ENCODE measurements around the gene PIK3CD.

The PIK3CD gene

DNA sequence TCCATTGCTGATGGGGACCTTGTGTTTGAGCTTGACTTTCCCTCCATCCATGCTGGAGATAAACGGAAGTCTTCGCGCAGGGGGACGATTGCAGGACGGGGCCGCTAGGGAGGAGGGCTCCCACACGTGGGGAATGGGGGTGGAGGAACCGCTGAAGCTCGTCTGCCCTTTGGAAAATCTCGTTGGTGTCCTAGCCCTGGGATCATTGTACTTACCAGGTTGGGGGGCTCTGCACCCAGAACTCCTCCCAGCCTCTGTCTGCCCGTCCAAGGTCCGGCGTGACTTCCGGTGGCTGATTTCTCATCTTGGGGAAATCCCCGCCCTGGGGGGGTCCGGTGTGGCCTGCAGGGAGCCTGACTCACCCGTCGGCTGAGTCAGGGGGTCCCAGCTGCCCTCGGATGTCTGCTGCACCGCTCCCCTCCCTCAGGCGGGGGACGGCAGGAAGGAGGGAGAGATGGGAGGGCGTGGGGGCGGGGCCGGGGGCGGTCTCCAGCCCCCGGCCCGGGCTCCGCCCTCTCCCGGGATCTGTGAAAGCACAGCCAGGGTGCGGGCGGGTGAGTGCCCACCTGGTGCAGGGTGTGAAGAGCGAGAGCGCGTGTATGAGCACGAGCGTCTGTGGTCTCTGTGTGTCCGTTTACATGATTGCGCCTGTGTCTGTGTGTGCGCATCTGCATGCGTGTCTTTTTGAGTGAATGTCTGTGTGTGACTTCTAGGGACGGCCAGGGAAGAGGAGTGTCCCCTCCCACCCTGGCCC lies 35.8 kb downstream of the PIK3CD start:
- Histone ChIP-seq H3K4me1 (ENCODE audit: control extremely low read depth in 1 of 4, control insufficient read depth in 4 of 4, insufficient read depth in 4 of 4, low read length in 3 of 4) (peaks cover 19 to 65% (median 62%) of the 10 kb centered on the region in 4 experiments), H3K27me3 (replicated peaks in 2 of 5; ENCODE audit: control insufficient read depth in 4 of 5, insufficient read depth in 5 of 5, low read length in 4 of 5) (no peaks in the 10 kb centered on the region), H3K9me3 (ENCODE audit: control extremely low read depth in 1 of 5, control insufficient read depth in 4 of 5, insufficient read depth in 2 of 5, low read depth in 1 of 5, low read length in 4 of 5) (no peaks in the 10 kb centered on the region), H3K4me3 (ENCODE audit: control insufficient read depth in 1 of 7, extremely low read depth in 1 of 7, insufficient read depth in 4 of 7, low read depth in 2 of 7, low read length in 6 of 7) (peak overlapping the region in 6 of 7 experiments; percentile 52 to 80 (median 60)), H3K36me3 (ENCODE audit: control insufficient read depth in 4 of 4, insufficient read depth in 4 of 4, low read length in 3 of 4) (peaks cover 4 to 23% (median 6%) of the 10 kb centered on the region in 4 experiments), H3K27ac (ENCODE audit: insufficient read depth in 1 of 2, low read depth in 1 of 2, low read length in 2 of 2, poor library complexity in 1 of 2, severe bottlenecking in 2 of 2) (peak overlapping the region; percentile 25 to 61)
- POLR2A ChIA-PET, result interaction anchor here (1.3 to 1.6 kb wide), 3 partner anchors 30 to 58 kb away, joined by 3 to 7 read pairs (median 4); no protein-coding TSS in a partner anchor
- WGBS (ENCODE audit: insufficient coverage), result 2% methylated on average over 32 of the region's 42 CpGs
- peak; percentile 77 to 93 (median 92) for DNase-seq
- CTCF ChIA-PET, result interaction anchor here (0.5 to 8.3 kb wide), 5 partner anchors 16 to 59 kb away, joined by 3 to 59 read pairs (median 5); no protein-coding TSS in a partner anchor

DNA sequence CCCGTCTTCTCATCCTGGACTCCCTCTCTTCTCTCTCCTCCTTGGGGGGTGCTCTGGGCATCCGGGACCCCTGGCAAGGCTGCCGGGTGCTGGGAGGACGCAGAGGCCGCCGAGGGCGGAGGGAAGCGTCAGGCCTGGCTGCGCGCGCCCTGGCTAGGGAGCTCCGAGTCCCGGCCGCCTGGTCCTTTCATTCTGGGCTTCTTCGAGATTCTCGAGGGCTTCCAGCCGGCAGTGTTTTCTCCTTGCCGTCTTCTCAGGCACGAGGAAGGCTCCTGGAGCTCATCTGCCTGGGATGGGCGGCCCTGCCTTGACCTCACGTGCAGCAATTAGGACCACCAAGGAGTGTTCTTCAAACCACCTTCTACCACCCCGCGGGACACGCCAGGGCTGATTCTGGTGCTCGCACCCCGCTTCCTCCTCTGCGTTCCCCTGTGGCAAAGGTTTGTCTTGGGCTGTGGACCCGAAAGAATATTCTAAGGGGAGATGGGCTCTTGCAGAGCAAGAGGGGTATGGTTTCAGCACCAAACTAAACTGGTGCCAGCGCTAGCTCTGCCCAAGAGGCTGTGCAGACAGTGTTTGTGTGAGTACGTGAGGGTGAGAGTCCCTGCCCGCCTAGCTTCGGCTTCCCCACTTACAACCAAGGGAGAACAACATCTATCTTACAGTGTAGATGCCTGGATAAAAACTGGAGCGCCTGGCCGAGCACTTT lies 36.5 kb downstream of the PIK3CD start:
- H3K4me1 ChIP-seq (ENCODE audit: control extremely low read depth in 1 of 4, control insufficient read depth in 4 of 4, insufficient read depth in 4 of 4, low read length in 3 of 4), result peaks cover 19 to 67% (median 62%) of the 10 kb centered on the region in 4 experiments
- H3K4me3 ChIP-seq (ENCODE audit: control insufficient read depth in 1 of 7, extremely low read depth in 1 of 7, insufficient read depth in 4 of 7, low read depth in 2 of 7, low read length in 6 of 7), result peak overlapping the region in 6 of 7 experiments; percentile 52 to 80 (median 60)
- H3K9me3 ChIP-seq (ENCODE audit: control extremely low read depth in 1 of 5, control insufficient read depth in 4 of 5, insufficient read depth in 2 of 5, low read depth in 1 of 5, low read length in 4 of 5), result no peaks in the 10 kb centered on the region
- peaks cover 4 to 26% (median 8%) of the 10 kb centered on the region in 4 experiments for H3K36me3 ChIP-seq (ENCODE audit: control insufficient read depth in 4 of 4, insufficient read depth in 4 of 4, low read length in 3 of 4)
- no peaks in the 10 kb centered on the region for H3K27me3 ChIP-seq (replicated peaks in 2 of 5; ENCODE audit: control insufficient read depth in 4 of 5, insufficient read depth in 5 of 5, low read length in 4 of 5)
- H3K27ac ChIP-seq (ENCODE audit: insufficient read depth in 1 of 2, low read depth in 1 of 2, low read length in 2 of 2, poor library complexity in 1 of 2, severe bottlenecking in 2 of 2), result no peak overlapping the region
- no peak for DNase-seq
- POLR2A ChIA-PET, result interaction anchor here (1.3 to 1.6 kb wide), 3 partner anchors 29 to 59 kb away, joined by 3 to 7 read pairs (median 4); no protein-coding TSS in a partner anchor
- 36% methylated on average over 28 of the region's 34 CpGs for WGBS (ENCODE audit: insufficient coverage)
- CTCF ChIA-PET, result interaction anchor here (0.5 to 8.3 kb wide), 4 partner anchors 30 to 59 kb away, joined by 4 to 59 read pairs (median 4); no protein-coding TSS in a partner anchor

DNA sequence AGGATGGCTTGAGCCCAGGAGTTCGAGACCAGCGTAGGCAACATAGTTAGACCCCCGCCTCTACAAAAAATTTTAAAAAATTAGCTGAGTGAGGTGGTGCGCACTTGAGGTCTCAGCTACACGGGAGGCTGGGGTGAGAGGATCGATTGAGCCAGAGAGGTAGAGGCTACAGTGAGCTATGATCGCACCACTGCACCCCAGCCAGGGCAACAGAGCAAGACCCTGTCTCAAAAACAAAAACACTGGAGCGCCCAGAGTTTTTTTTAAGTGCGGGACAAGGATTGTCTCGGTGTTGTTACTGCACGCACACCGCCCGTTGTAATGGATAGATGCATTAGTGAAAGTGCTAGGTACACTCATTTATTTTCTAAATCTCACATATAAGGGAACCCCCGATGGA lies 37.1 kb downstream of the PIK3CD start:
- Histone ChIP-seq H3K27me3 (replicated peaks in 2 of 5; ENCODE audit: control insufficient read depth in 4 of 5, insufficient read depth in 5 of 5, low read length in 4 of 5) (no peaks in the 10 kb centered on the region), H3K9me3 (ENCODE audit: control extremely low read depth in 1 of 5, control insufficient read depth in 4 of 5, insufficient read depth in 2 of 5, low read depth in 1 of 5, low read length in 4 of 5) (no peaks in the 10 kb centered on the region), H3K36me3 (ENCODE audit: control insufficient read depth in 4 of 4, insufficient read depth in 4 of 4, low read length in 3 of 4) (peaks cover 5 to 25% (median 8%) of the 10 kb centered on the region in 4 experiments), H3K27ac (ENCODE audit: insufficient read depth in 1 of 2, low read depth in 1 of 2, low read length in 2 of 2, poor library complexity in 1 of 2, severe bottlenecking in 2 of 2) (no peak overlapping the region), H3K4me3 (ENCODE audit: control insufficient read depth in 1 of 7, extremely low read depth in 1 of 7, insufficient read depth in 4 of 7, low read depth in 2 of 7, low read length in 6 of 7) (peak overlapping the region; percentile 23 to 80 (median 52)), H3K4me1 (ENCODE audit: control extremely low read depth in 1 of 4, control insufficient read depth in 4 of 4, insufficient read depth in 4 of 4, low read length in 3 of 4) (peaks cover 19 to 64% (median 59%) of the 10 kb centered on the region in 4 experiments)
- DNase-seq, result no peak
- WGBS (ENCODE audit: insufficient coverage), result 98% methylated on average over 8 of the region's 14 CpGs
- ChIA-PET CTCF (interaction anchor here (0.7 to 8.3 kb wide), 2 partner anchors 35 to 60 kb away, joined by 4 to 59 read pairs; no protein-coding TSS in a partner anchor), POLR2A (no interaction called here)

DNA sequence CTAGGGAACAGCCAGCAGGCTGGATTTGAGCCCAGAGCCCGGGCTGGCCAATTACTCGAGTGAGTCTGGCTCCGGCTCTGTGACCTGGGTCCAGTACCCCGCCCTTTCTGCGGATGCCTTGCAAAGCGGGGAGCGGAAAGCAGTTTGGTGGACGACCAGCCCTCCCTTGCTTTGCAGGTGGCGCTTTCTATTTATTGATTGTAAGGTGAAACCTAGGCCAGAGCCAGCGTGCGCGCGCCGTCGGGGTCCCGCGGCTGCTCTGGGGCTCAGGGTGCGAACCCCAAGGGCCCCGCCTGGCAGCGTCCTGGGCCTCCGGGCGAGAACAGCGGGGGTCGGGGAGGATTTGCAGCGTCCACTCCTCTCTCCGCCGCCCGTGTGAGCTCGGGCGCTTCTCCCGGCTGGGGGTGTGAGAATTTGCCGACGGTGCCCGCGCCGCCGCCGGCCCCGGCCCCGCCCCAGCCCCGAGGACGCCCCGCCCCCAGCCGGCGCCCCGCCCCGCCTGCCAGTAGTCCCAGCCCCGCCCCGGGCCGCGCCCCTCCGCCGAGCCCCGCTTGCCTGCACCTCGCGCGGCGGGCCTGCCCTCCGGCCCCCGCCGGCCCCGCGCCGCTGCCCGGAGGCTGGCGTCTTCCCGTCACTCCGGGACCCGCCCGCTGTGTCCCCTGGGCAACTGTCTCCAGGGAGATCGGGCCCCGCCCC lies 37.6 kb downstream of the PIK3CD start:
- no peaks in the 10 kb centered on the region for H3K27me3 ChIP-seq (replicated peaks in 2 of 5; ENCODE audit: control insufficient read depth in 4 of 5, insufficient read depth in 5 of 5, low read length in 4 of 5)
- WGBS (ENCODE audit: insufficient coverage), result 9% methylated on average over 50 of the region's 72 CpGs
- no peaks in the 10 kb centered on the region for H3K9me3 ChIP-seq (ENCODE audit: control extremely low read depth in 1 of 5, control insufficient read depth in 4 of 5, insufficient read depth in 2 of 5, low read depth in 1 of 5, low read length in 4 of 5)
- ChIA-PET CTCF (interaction anchor here (0.7 to 8.3 kb wide), 2 partner anchors 36 to 61 kb away, joined by 4 to 59 read pairs; no protein-coding TSS in a partner anchor), POLR2A (no interaction called here)
- peak overlapping the region; percentile 23 to 80 (median 52) for H3K4me3 ChIP-seq (ENCODE audit: control insufficient read depth in 1 of 7, extremely low read depth in 1 of 7, insufficient read depth in 4 of 7, low read depth in 2 of 7, low read length in 6 of 7)
- peaks cover 7 to 26% (median 12%) of the 10 kb centered on the region in 4 experiments for H3K36me3 ChIP-seq (ENCODE audit: control insufficient read depth in 4 of 4, insufficient read depth in 4 of 4, low read length in 3 of 4)
- peaks cover 19 to 59% (median 55%) of the 10 kb centered on the region in 4 experiments for H3K4me1 ChIP-seq (ENCODE audit: control extremely low read depth in 1 of 4, control insufficient read depth in 4 of 4, insufficient read depth in 4 of 4, low read length in 3 of 4)
- DNase-seq, result peak; percentile 37 to 70 (median 59)
- H3K27ac ChIP-seq (ENCODE audit: insufficient read depth in 1 of 2, low read depth in 1 of 2, low read length in 2 of 2, poor library complexity in 1 of 2, severe bottlenecking in 2 of 2), result no peak overlapping the region

DNA sequence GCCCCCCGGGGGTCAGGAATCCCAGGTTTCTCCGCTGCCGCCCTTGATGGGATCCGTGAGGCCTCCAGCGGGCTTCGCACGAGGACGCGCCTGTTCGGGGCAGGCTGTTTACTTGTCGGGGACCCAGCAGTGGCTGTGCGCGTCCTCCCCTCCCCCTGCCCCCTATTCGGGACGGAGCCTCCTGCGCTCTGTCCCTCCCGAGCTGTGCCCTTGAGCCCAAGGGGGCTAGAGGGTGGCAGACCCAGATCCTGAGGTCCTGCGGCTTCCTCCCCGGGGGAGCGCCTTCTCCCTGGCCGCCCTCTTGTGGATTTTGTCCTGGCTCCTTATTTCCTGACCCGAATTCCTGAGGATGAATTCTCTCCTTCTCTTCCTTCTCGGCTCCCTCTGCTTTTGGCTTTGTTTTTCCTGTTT lies 38.4 kb downstream of the PIK3CD start:
- Histone ChIP-seq H3K4me3 (ENCODE audit: control insufficient read depth in 1 of 7, extremely low read depth in 1 of 7, insufficient read depth in 4 of 7, low read depth in 2 of 7, low read length in 6 of 7) (peak overlapping the region in 4 of 7 experiments; percentile 29 to 76 (median 56)), H3K9me3 (ENCODE audit: control extremely low read depth in 1 of 5, control insufficient read depth in 4 of 5, insufficient read depth in 2 of 5, low read depth in 1 of 5, low read length in 4 of 5) (no peaks in the 10 kb centered on the region), H3K4me1 (ENCODE audit: control extremely low read depth in 1 of 4, control insufficient read depth in 4 of 4, insufficient read depth in 4 of 4, low read length in 3 of 4) (peaks cover 18 to 52% (median 49%) of the 10 kb centered on the region in 4 experiments), H3K36me3 (ENCODE audit: control insufficient read depth in 4 of 4, insufficient read depth in 4 of 4, low read length in 3 of 4) (peaks cover 8 to 29% (median 17%) of the 10 kb centered on the region in 4 experiments), H3K27ac (ENCODE audit: insufficient read depth in 1 of 2, low read depth in 1 of 2, low read length in 2 of 2, poor library complexity in 1 of 2, severe bottlenecking in 2 of 2) (no peak overlapping the region), H3K27me3 (replicated peaks in 2 of 5; ENCODE audit: control insufficient read depth in 4 of 5, insufficient read depth in 5 of 5, low read length in 4 of 5) (no peaks in the 10 kb centered on the region)
- POLR2A ChIA-PET, result no interaction called here
- CTCF ChIA-PET, result interaction anchor here (2.0 to 8.3 kb wide), 2 partner anchors 13 to 61 kb away, joined by 13 to 59 read pairs; no protein-coding TSS in a partner anchor
- 56% methylated on average over 21 of the region's 23 CpGs for WGBS (ENCODE audit: insufficient coverage)
- no peak for DNase-seq

- Histone ChIP-seq H3K9me3 (ENCODE audit: control extremely low read depth in 1 of 5, control insufficient read depth in 4 of 5, insufficient read depth in 2 of 5, low read depth in 1 of 5, low read length in 4 of 5) (no peaks in the 10 kb centered on the region), H3K4me3 (ENCODE audit: control insufficient read depth in 1 of 7, extremely low read depth in 1 of 7, insufficient read depth in 4 of 7, low read depth in 2 of 7, low read length in 6 of 7) (peak overlapping the region in 3 of 7 experiments; percentile 52 to 76 (median 60)), H3K27ac (ENCODE audit: insufficient read depth in 1 of 2, low read depth in 1 of 2, low read length in 2 of 2, poor library complexity in 1 of 2, severe bottlenecking in 2 of 2) (no peak overlapping the region), H3K27me3 (replicated peaks in 2 of 5; ENCODE audit: control insufficient read depth in 4 of 5, insufficient read depth in 5 of 5, low read length in 4 of 5) (no peaks in the 10 kb centered on the region), H3K36me3 (ENCODE audit: control insufficient read depth in 4 of 4, insufficient read depth in 4 of 4, low read length in 3 of 4) (peaks cover 8 to 29% (median 17%) of the 10 kb centered on the region in 4 experiments), H3K4me1 (ENCODE audit: control extremely low read depth in 1 of 4, control insufficient read depth in 4 of 4, insufficient read depth in 4 of 4, low read length in 3 of 4) (peaks cover 17 to 49% (median 45%) of the 10 kb centered on the region in 4 experiments)
- DNase-seq, result no peak
- 92% methylated on average over 13 of the region's 14 CpGs for WGBS (ENCODE audit: insufficient coverage)
- ChIA-PET CTCF (interaction anchor here (0.7 to 8.3 kb wide), 6 partner anchors 12 to 62 kb away, joined by 3 to 59 read pairs (median 4); partner anchors contain the start of gene PIK3CD), POLR2A (no interaction called here)
These were observed 39.0 kb downstream of the PIK3CD start for GRCh38 chr1:9690440-9691107.

All from common myeloid progenitor, CD34-positive (primary cell).